ENCODE data around the gene TCOF1.

The TCOF1 gene

DNA sequence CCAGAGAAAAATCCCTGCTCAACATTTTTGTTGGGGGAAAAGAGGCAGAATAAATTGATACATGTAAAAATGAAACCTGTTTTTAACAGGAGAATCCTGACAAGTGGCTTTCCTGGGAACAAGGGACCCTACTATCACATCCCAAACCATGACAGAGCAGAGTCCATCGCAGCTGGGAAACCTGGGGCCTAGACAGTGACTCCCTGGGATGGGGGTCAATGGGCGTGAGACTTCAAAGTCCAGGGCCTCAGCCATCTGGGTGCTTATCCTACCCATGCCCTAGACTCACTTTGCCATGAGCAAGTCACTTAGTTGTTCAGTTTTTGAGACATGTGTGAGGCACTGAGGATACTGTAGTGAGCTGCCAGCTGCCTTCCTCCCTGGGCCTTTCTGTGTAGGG is 5.7 kb downstream of the TCOF1 start:
- no peak overlapping the region for H3K27ac ChIP-seq (replicated peaks; ENCODE audit: low read length)
- H3K4me3 ChIP-seq (ENCODE audit: low read length in 2 of 2), result no peak overlapping the region
- no peak overlapping the region for H3K9ac ChIP-seq (ENCODE audit: low read depth, low read length, poor library complexity)
- H2AK5ac ChIP-seq (ENCODE audit: low read depth, low read length), result no peak overlapping the region
- H3K36me3 ChIP-seq (replicated peaks in 1 of 2; ENCODE audit: control insufficient read depth in 2 of 2, insufficient read depth in 2 of 2, low read length in 2 of 2), result peaks cover 44 to 84% of the 10 kb centered on the region in 2 donors
- no peak overlapping the region for H2BK5ac ChIP-seq (ENCODE audit: low read length)
- H2AFZ ChIP-seq (ENCODE audit: low read length), result no peak overlapping the region
- no peak overlapping the region for H2BK15ac ChIP-seq (ENCODE audit: low read length)
- H3K14ac ChIP-seq (ENCODE audit: low read length), result no peak overlapping the region
- no CpG with 5 or more reads among the region's 2 CpGs for WGBS, 2 donors (ENCODE audit: extremely low coverage in 2 of 2, insufficient read length in 2 of 2, insufficient replicate concordance in 1 of 2)
- H4K8ac ChIP-seq (ENCODE audit: low read depth, low read length), result no peak overlapping the region
- H3K18ac ChIP-seq (ENCODE audit: low read length), result no peak overlapping the region
- H3K4ac ChIP-seq (ENCODE audit: low read length), result no peak overlapping the region
- H3K4me1 ChIP-seq (ENCODE audit: control insufficient read depth in 2 of 2, insufficient read depth in 1 of 2, low read depth in 1 of 2, low read length in 2 of 2), result peaks cover 0 to 3% of the 10 kb centered on the region in 2 donors
- no peak overlapping the region for H4K91ac ChIP-seq (ENCODE audit: low read depth, low read length, poor library complexity)
- H3K9me3 ChIP-seq (replicated peaks in 1 of 2; ENCODE audit: control insufficient read depth in 2 of 2, insufficient read depth in 1 of 2, low read depth in 1 of 2, low read length in 2 of 2), result no peaks in the 10 kb centered on the region
- H2BK120ac ChIP-seq (ENCODE audit: low read depth, low read length), result no peak overlapping the region
- H3K79me1 ChIP-seq (ENCODE audit: low read depth, low read length), result peaks cover 1% of the 10 kb centered on the region
- DNase-seq (ENCODE audit: low spot score), result no peak
- no peak overlapping the region for H3K4me2 ChIP-seq (ENCODE audit: insufficient read depth, low read length, poor library complexity, severe bottlenecking)
- H3K23ac ChIP-seq (ENCODE audit: low read depth, low read length, poor library complexity), result no peak overlapping the region
- H2BK12ac ChIP-seq (ENCODE audit: low read length), result no peak overlapping the region
- H3K27me3 ChIP-seq (ENCODE audit: control insufficient read depth in 3 of 3, insufficient read depth in 3 of 3, low read depth in 1 of 3, low read length in 3 of 3), result no peaks in the 10 kb centered on the region

DNA sequence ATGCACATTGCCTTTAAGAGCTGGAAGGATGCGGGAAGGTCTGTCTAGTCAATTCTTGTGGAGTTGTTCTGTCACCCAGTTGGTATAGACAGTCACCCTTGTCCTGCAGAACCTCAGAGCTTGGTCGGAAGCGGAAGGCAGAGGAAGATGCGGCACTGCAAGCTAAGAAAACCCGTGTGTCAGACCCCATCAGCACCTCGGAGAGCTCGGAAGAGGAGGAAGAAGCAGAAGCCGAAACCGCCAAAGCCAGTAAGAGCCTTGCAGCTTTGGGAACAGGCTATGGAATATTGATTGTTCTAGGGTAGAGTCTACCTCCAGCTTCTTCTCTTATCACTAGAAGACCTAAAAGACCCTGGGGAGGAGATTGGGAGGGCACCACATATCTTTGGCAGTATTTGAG is 6.5 kb downstream of the TCOF1 start:
- no peak overlapping the region for H3K27ac ChIP-seq (replicated peaks; ENCODE audit: low read length)
- no peak overlapping the region for H2AK5ac ChIP-seq (ENCODE audit: low read depth, low read length)
- peaks cover 1% of the 10 kb centered on the region for H3K79me1 ChIP-seq (ENCODE audit: low read depth, low read length)
- no peak overlapping the region for H2BK5ac ChIP-seq (ENCODE audit: low read length)
- H2AFZ ChIP-seq (ENCODE audit: low read length), result no peak overlapping the region
- no peak overlapping the region for H3K4me2 ChIP-seq (ENCODE audit: insufficient read depth, low read length, poor library complexity, severe bottlenecking)
- H3K9ac ChIP-seq (ENCODE audit: low read depth, low read length, poor library complexity), result no peak overlapping the region
- H3K18ac ChIP-seq (ENCODE audit: low read length), result no peak overlapping the region
- WGBS, 2 donors (ENCODE audit: extremely low coverage in 2 of 2, insufficient read length in 2 of 2, insufficient replicate concordance in 1 of 2), result no CpG with 5 or more reads among the region's 9 CpGs
- no peak overlapping the region for H2BK12ac ChIP-seq (ENCODE audit: low read length)
- no peak for DNase-seq (ENCODE audit: low spot score)
- H3K27me3 ChIP-seq (ENCODE audit: control insufficient read depth in 3 of 3, insufficient read depth in 3 of 3, low read depth in 1 of 3, low read length in 3 of 3), result no peaks in the 10 kb centered on the region
- no peaks in the 10 kb centered on the region for H3K4me1 ChIP-seq (ENCODE audit: control insufficient read depth in 2 of 2, insufficient read depth in 1 of 2, low read depth in 1 of 2, low read length in 2 of 2)
- H3K36me3 ChIP-seq (replicated peaks in 1 of 2; ENCODE audit: control insufficient read depth in 2 of 2, insufficient read depth in 2 of 2, low read length in 2 of 2), result peaks cover 51 to 92% of the 10 kb centered on the region in 2 donors
- no peak overlapping the region for H3K14ac ChIP-seq (ENCODE audit: low read length)
- no peak overlapping the region for H3K4ac ChIP-seq (ENCODE audit: low read length)
- no peak overlapping the region for H2BK120ac ChIP-seq (ENCODE audit: low read depth, low read length)
- no peak overlapping the region for H4K8ac ChIP-seq (ENCODE audit: low read depth, low read length)
- no peak overlapping the region for H4K91ac ChIP-seq (ENCODE audit: low read depth, low read length, poor library complexity)
- no peak overlapping the region for H2BK15ac ChIP-seq (ENCODE audit: low read length)
- no peak overlapping the region for H3K23ac ChIP-seq (ENCODE audit: low read depth, low read length, poor library complexity)
- no peaks in the 10 kb centered on the region for H3K9me3 ChIP-seq (replicated peaks in 1 of 2; ENCODE audit: control insufficient read depth in 2 of 2, insufficient read depth in 1 of 2, low read depth in 1 of 2, low read length in 2 of 2)
- H3K4me3 ChIP-seq (ENCODE audit: low read length in 2 of 2), result no peak overlapping the region

DNA sequence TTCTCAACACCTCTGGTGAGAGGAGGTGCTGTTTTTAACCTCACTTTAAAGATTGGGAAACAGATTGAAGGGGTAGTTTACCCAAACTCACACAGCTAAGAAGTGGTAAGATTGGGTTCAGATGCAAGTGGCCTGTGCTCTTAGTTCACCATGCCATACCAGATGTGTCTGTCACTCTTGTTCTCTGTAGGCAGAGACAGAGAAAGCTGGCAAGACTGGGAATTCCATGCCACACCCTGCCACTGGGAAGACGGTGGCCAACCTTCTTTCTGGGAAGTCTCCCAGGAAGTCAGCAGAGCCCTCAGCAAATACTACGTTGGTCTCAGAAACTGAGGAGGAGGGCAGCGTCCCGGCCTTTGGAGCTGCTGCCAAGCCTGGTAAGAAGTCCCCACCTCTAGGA is 11.0 kb downstream of the TCOF1 start:
- peaks cover 68 to 94% of the 10 kb centered on the region in 2 donors for H3K36me3 ChIP-seq (replicated peaks in 1 of 2; ENCODE audit: control insufficient read depth in 2 of 2, insufficient read depth in 2 of 2, low read length in 2 of 2)
- no peak overlapping the region for H3K14ac ChIP-seq (ENCODE audit: low read length)
- H3K23ac ChIP-seq (ENCODE audit: low read depth, low read length, poor library complexity), result no peak overlapping the region
- no CpG with 5 or more reads among the region's 4 CpGs for WGBS, 2 donors (ENCODE audit: extremely low coverage in 2 of 2, insufficient read length in 2 of 2, insufficient replicate concordance in 1 of 2)
- H3K4me3 ChIP-seq (ENCODE audit: low read length in 2 of 2), result no peak overlapping the region
- H2BK120ac ChIP-seq (ENCODE audit: low read depth, low read length), result no peak overlapping the region
- H2AK5ac ChIP-seq (ENCODE audit: low read depth, low read length), result no peak overlapping the region
- H3K9ac ChIP-seq (ENCODE audit: low read depth, low read length, poor library complexity), result no peak overlapping the region
- H3K4ac ChIP-seq (ENCODE audit: low read length), result no peak overlapping the region
- H3K27ac ChIP-seq (replicated peaks; ENCODE audit: low read length), result no peak overlapping the region
- no peak overlapping the region for H3K4me2 ChIP-seq (ENCODE audit: insufficient read depth, low read length, poor library complexity, severe bottlenecking)
- no peak overlapping the region for H2BK15ac ChIP-seq (ENCODE audit: low read length)
- H3K79me1 ChIP-seq (ENCODE audit: low read depth, low read length), result no peaks in the 10 kb centered on the region
- H2BK5ac ChIP-seq (ENCODE audit: low read length), result no peak overlapping the region
- H3K18ac ChIP-seq (ENCODE audit: low read length), result no peak overlapping the region
- H2BK12ac ChIP-seq (ENCODE audit: low read length), result no peak overlapping the region
- H3K27me3 ChIP-seq (ENCODE audit: control insufficient read depth in 3 of 3, insufficient read depth in 3 of 3, low read depth in 1 of 3, low read length in 3 of 3), result no peaks in the 10 kb centered on the region
- H4K8ac ChIP-seq (ENCODE audit: low read depth, low read length), result no peak overlapping the region
- H4K91ac ChIP-seq (ENCODE audit: low read depth, low read length, poor library complexity), result no peak overlapping the region
- no peaks in the 10 kb centered on the region for H3K4me1 ChIP-seq (ENCODE audit: control insufficient read depth in 2 of 2, insufficient read depth in 1 of 2, low read depth in 1 of 2, low read length in 2 of 2)
- DNase-seq (ENCODE audit: low spot score), result no peak
- no peak overlapping the region for H2AFZ ChIP-seq (ENCODE audit: low read length)
- no peaks in the 10 kb centered on the region for H3K9me3 ChIP-seq (replicated peaks in 1 of 2; ENCODE audit: control insufficient read depth in 2 of 2, insufficient read depth in 1 of 2, low read depth in 1 of 2, low read length in 2 of 2)

DNA sequence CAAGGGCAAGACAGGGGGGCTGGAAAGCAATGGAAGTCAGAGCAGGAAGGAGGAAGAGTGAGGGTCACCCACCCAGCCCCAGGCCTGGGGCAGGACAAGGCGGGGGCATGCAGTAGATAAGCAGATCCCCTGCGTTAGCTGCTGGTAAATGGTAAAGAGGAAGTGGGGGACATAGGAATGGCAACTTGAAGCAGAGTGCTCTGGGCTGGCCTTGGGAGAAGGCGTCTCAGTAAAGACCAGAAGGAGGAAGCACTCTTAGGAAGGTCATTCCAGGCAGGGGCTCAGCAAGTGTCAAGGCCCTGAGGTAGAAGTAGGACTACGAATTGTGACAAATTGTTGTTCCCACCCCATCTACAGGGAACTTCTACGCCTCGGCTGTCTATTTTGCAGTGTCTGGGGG is 15.1 kb downstream of the TCOF1 start:
- H3K27me3 ChIP-seq (ENCODE audit: control insufficient read depth in 3 of 3, insufficient read depth in 3 of 3, low read depth in 1 of 3, low read length in 3 of 3), result no peaks in the 10 kb centered on the region
- H2BK5ac ChIP-seq (ENCODE audit: low read length), result no peak overlapping the region
- H2BK15ac ChIP-seq (ENCODE audit: low read length), result no peak overlapping the region
- H4K91ac ChIP-seq (ENCODE audit: low read depth, low read length, poor library complexity), result no peak overlapping the region
- H3K4me3 ChIP-seq (ENCODE audit: low read length in 2 of 2), result no peak overlapping the region
- no peak overlapping the region for H2AK5ac ChIP-seq (ENCODE audit: low read depth, low read length)
- no peak overlapping the region for H3K23ac ChIP-seq (ENCODE audit: low read depth, low read length, poor library complexity)
- no peak overlapping the region for H2BK120ac ChIP-seq (ENCODE audit: low read depth, low read length)
- H3K27ac ChIP-seq (replicated peaks; ENCODE audit: low read length), result no peak overlapping the region
- no CpG with 5 or more reads among the region's 6 CpGs for WGBS, 2 donors (ENCODE audit: extremely low coverage in 2 of 2, insufficient read length in 2 of 2, insufficient replicate concordance in 1 of 2)
- H3K4ac ChIP-seq (ENCODE audit: low read length), result no peak overlapping the region
- H3K36me3 ChIP-seq (replicated peaks in 1 of 2; ENCODE audit: control insufficient read depth in 2 of 2, insufficient read depth in 2 of 2, low read length in 2 of 2), result peaks cover 90 to 100% of the 10 kb centered on the region in 2 donors
- H2AFZ ChIP-seq (ENCODE audit: low read length), result no peak overlapping the region
- H3K9me3 ChIP-seq (replicated peaks in 1 of 2; ENCODE audit: control insufficient read depth in 2 of 2, insufficient read depth in 1 of 2, low read depth in 1 of 2, low read length in 2 of 2), result no peaks in the 10 kb centered on the region
- DNase-seq (ENCODE audit: low spot score), result no peak
- H3K14ac ChIP-seq (ENCODE audit: low read length), result no peak overlapping the region
- H2BK12ac ChIP-seq (ENCODE audit: low read length), result no peak overlapping the region
- H3K9ac ChIP-seq (ENCODE audit: low read depth, low read length, poor library complexity), result no peak overlapping the region
- H3K18ac ChIP-seq (ENCODE audit: low read length), result no peak overlapping the region
- peaks cover 2% of the 10 kb centered on the region for H3K79me1 ChIP-seq (ENCODE audit: low read depth, low read length)
- peaks cover 3 to 5% of the 10 kb centered on the region in 2 donors for H3K4me1 ChIP-seq (ENCODE audit: control insufficient read depth in 2 of 2, insufficient read depth in 1 of 2, low read depth in 1 of 2, low read length in 2 of 2)
- H3K4me2 ChIP-seq (ENCODE audit: insufficient read depth, low read length, poor library complexity, severe bottlenecking), result no peak overlapping the region
- no peak overlapping the region for H4K8ac ChIP-seq (ENCODE audit: low read depth, low read length)
